ENCODE measurements around the gene PIK3AP1. TPM values are rescaled to one million over a fixed set of nuclear protein-coding genes. Genes with fewer than 3 reads are reported as not detected.
"Not testable (repeated sequence)": the region's sequence is repeated elsewhere in the genome, so short reads cannot be mapped to it uniquely, and the experiment has no call there.

The PIK3AP1 gene
- total RNA-seq, 1 experiment from 2014 or later: 3.7 TPM

- no peaks in the 10 kb centered on the region for H3K79me2 ChIP-seq (ENCODE audit: low read length)
- H3K4me3 ChIP-seq (ENCODE audit: low read length): no peak overlapping the region
- no peaks in the 10 kb centered on the region for H3K36me3 ChIP-seq (ENCODE audit: low read depth, low read length)
- ATAC-seq: no peak
- H3K27me3 ChIP-seq (ENCODE audit: low read length): no peaks in the 10 kb centered on the region
- H3K4me2 ChIP-seq (ENCODE audit: low read length): no peak overlapping the region
- no peak for DNase-seq
- H3K4me1 ChIP-seq (ENCODE audit: insufficient read depth, low read length): 0 out of 2 replicates have a peak, but pooled peaks cover 1% of the 10 kb centered on the region
- H3K9me3 ChIP-seq (ENCODE audit: low read length): no peaks in the 10 kb centered on the region
- TF ChIP-seq, protein P1, sequence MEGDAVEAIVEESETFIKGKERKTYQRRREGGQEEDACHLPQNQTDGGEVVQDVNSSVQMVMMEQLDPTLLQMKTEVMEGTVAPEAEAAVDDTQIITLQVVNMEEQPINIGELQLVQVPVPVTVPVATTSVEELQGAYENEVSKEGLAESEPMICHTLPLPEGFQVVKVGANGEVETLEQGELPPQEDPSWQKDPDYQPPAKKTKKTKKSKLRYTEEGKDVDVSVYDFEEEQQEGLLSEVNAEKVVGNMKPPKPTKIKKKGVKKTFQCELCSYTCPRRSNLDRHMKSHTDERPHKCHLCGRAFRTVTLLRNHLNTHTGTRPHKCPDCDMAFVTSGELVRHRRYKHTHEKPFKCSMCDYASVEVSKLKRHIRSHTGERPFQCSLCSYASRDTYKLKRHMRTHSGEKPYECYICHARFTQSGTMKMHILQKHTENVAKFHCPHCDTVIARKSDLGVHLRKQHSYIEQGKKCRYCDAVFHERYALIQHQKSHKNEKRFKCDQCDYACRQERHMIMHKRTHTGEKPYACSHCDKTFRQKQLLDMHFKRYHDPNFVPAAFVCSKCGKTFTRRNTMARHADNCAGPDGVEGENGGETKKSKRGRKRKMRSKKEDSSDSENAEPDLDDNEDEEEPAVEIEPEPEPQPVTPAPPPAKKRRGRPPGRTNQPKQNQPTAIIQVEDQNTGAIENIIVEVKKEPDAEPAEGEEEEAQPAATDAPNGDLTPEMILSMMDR (conservative IDR thresholded peaks at IDR 0.05; ENCODE audit: low read depth, low read length): no peak
- no peak for TF ChIP-seq EZH2 (IDR thresholded peaks at IDR 0.05; ENCODE audit: low read length, unreplicated experiment)
- TF ChIP-seq EZH2phosphoT487 (IDR thresholded peaks at IDR 0.05; ENCODE audit: borderline replicate concordance, low read length): no peak
- H4K20me1 ChIP-seq (ENCODE audit: low read length): no peaks in the 10 kb centered on the region
- H3F3A ChIP-seq (ENCODE audit: low read length, unreplicated experiment): no peaks in the 10 kb centered on the region
- H3K9ac ChIP-seq (ENCODE audit: low read length): no peak overlapping the region
- H2AFZ ChIP-seq (ENCODE audit: low read length): no peak overlapping the region
- no peak overlapping the region for H3K27ac ChIP-seq (ENCODE audit: low read length)
- no peaks in the 10 kb centered on the region for H3K9me2 ChIP-seq (replicated peaks; ENCODE audit: low read length)
- ChIA-PET CTCF (no interaction called here), POLR2A (ENCODE audit: unreplicated experiment) (no interaction called here)
- no TSS peak for BruUV-seq (replicated peaks)
- intact Hi-C loops (cut with micrococcal nuclease): no loop called here
Observed at GRCh38 chr10:96753956-96754355, 33.6 kb upstream of the PIK3AP1 start.

DNA sequence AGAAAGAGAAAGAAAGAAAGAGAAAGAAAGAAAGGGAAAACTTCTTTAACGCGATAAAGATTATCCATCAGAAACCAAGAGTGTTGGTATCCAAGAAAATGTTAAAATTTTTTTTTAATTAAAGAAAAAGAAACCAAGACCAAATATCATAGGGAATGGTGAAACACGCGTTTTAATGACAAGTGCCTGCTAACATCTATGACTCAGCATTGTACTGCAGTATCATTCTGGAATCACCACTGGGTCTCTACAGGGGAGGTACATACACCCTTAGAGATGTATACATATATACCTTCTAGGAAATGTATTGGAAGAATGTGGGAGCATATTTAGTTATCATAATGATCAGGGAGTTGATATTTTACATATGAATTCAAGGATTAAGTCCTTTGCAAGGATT, 32.1 kb upstream of the PIK3AP1 start:
- no peaks in the 10 kb centered on the region for H3K9me2 ChIP-seq (replicated peaks; ENCODE audit: low read length)
- H3K27ac ChIP-seq (ENCODE audit: low read length): no peak overlapping the region
- no peaks in the 10 kb centered on the region for H3K36me3 ChIP-seq (ENCODE audit: low read depth, low read length)
- no peaks in the 10 kb centered on the region for H3F3A ChIP-seq (ENCODE audit: low read length, unreplicated experiment)
- no peaks in the 10 kb centered on the region for H3K27me3 ChIP-seq (ENCODE audit: low read length)
- peaks cover 3% of the 10 kb centered on the region; the same call in 1 of the 2 replicates for H3K4me1 ChIP-seq (ENCODE audit: insufficient read depth, low read length)
- DNase-seq: peak; percentile 8
- no peak overlapping the region for H3K9ac ChIP-seq (ENCODE audit: low read length)
- 0 out of 2 replicates have a peak, but pooled peaks have one; percentile 50 for ATAC-seq
- no peaks in the 10 kb centered on the region for H4K20me1 ChIP-seq (ENCODE audit: low read length)
- TF ChIP-seq, protein P1 (conservative IDR thresholded peaks at IDR 0.05; ENCODE audit: low read depth, low read length): no peak
- TF ChIP-seq EZH2phosphoT487 (IDR thresholded peaks at IDR 0.05; ENCODE audit: borderline replicate concordance, low read length): no peak
- no peak for TF ChIP-seq EZH2 (IDR thresholded peaks at IDR 0.05; ENCODE audit: low read length, unreplicated experiment)
- BruUV-seq (replicated peaks): no TSS peak
- intact Hi-C loops (cut with micrococcal nuclease): no loop called here
- ChIA-PET POLR2A (ENCODE audit: unreplicated experiment) (no interaction called here), CTCF (no interaction called here)
- no peak overlapping the region for H3K4me2 ChIP-seq (ENCODE audit: low read length)
- no peak overlapping the region for H3K4me3 ChIP-seq (ENCODE audit: low read length)
- H3K9me3 ChIP-seq (ENCODE audit: low read length): no peaks in the 10 kb centered on the region
- H3K79me2 ChIP-seq (ENCODE audit: low read length): no peaks in the 10 kb centered on the region
- no peak overlapping the region for H2AFZ ChIP-seq (ENCODE audit: low read length)

GRCh38 chr10:96750316-96750715, 30.0 kb upstream of the PIK3AP1 start:
- ATAC-seq; H3K36me3 ChIP-seq (ENCODE audit: low read depth, low read length); H3K79me2 ChIP-seq (ENCODE audit: low read length); H3K4me1 ChIP-seq (ENCODE audit: insufficient read depth, low read length); H4K20me1 ChIP-seq (ENCODE audit: low read length); H3K4me2 ChIP-seq (ENCODE audit: low read length); H3K9me3 ChIP-seq (ENCODE audit: low read length); CTCF ChIA-PET; H3K27me3 ChIP-seq (ENCODE audit: low read length); H3K9me2 ChIP-seq (replicated peaks; ENCODE audit: low read length); H2AFZ ChIP-seq (ENCODE audit: low read length); H3K9ac ChIP-seq (ENCODE audit: low read length); H3K27ac ChIP-seq (ENCODE audit: low read length); H3F3A ChIP-seq (ENCODE audit: low read length, unreplicated experiment); H3K4me3 ChIP-seq (ENCODE audit: low read length); intact Hi-C loops (cut with micrococcal nuclease); POLR2A ChIA-PET (ENCODE audit: unreplicated experiment); DNase-seq: not testable (repeated sequence)
- BruUV-seq (replicated peaks): TSS peak; percentile 89

Measured in PC-3 (cell line).